ENCODE measurements around the gene ARFIP2.

GRCh38 chr11:6523253-6523652 is 42.1 kb upstream of the ARFIP2 start:
- no peak for TF ChIP-seq CTCF (IDR thresholded peaks at IDR 0.05)
- no peak for TF ChIP-seq POLR2A (IDR thresholded peaks at IDR 0.05)
